GM18870 (cell line): ENCODE measurements around the gene RPL28.
A peak's percentile ranks its signal among the peaks of the same experiment; 100 is the strongest.

ENCODE experiments used
- ATAC-seq: cut with Tn5 transposase; IDR thresholded peaks from one replicate; pipeline ENCODE4 v1.9.1; 2021; ENCODE audit warnings: moderate library complexity; ENCODE audit not compliant: unreplicated experiment

The RPL28 gene

DNA sequence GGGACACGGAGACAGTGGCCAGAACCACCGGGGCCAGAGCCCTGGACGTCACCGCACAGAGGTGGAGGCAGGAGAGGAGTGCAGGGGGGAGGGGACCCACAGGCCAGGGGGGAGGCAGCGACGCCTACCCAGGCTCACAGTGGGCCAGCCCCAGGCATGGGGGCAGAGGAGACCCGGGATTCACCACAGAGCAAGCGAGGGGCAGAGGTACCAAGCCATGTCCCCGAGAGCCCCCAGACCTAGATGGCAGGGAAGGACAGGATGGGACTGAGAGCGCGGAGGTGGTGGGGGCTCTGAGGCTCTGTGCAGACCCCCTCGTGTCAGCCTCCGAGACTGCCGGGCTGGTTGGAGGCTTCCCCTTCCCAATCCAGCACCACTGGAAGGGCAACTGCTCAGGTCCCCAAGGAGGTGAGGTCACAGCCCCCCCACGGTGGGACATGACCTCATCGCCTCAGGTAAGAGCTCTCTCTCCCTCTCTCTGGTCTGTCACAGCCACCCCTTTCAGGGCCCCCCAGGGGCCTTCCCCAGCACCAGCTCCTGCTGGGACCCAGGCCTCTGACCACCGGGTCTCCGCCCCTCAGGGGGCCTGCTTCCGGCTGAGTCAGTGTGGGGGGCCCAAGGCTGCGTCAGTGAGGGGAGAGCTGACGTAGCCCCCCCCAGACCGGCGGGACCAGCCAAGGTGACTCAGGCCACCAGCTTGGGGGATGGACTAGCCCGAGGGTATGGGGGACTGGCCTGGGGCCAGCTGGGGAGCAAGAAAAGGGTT is 13.2 kb upstream of the RPL28 start:
- no peak for ATAC-seq

GRCh38 chr19:55373306-55373992 is 12.3 kb upstream of the RPL28 start:
- ATAC-seq: no peak

DNA sequence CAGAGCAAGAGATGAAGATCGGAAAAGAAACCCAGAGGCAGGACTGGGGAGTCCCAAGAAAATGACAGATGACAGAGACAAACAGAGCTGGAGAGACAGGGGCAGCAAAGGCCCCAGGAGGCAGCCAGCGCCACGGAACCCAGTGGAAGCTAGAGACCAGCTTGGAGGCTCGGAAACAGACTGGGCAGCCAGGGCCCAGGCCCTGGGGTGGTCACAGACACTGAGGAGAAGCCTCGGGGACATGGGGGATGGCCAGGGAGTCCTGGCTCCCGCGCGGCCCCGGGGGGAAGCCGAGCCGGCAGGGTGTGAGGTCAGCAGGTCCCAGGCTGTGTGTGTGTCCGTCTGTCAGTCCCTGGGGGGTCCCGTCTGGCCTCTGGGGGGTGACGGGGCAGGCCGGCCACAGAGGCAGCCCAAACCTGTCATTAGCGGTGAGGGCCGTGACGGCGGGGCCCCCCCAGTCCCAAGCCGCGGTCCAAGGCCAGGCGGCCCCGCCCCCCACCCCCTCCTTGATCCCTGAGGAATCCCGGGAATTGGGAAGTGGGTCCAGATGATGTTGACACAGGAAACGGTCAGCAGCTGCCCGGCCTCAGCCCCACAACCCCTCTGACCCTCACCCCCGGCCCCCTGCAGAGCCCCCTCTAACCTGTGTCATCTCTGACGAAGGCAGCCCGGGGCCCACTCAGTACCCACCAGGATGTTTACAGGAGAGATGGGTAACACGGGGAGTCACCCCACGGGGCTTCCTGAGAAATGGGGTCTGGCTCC is 11.6 kb upstream of the RPL28 start:
- no peak for ATAC-seq

GRCh38 chr19:55376241-55376933 is 9.3 kb upstream of the RPL28 start, which contains the start of gene TMEM190:
Gene TMEM190, plus strand, starts transcription at chr19:55376826. Its CDS starts 28 bp downstream, at chr19:55376854.
- ATAC-seq: no peak

- no peak for ATAC-seq
Measured at GRCh38 chr19:55377356-55378131, 8.2 kb upstream of the RPL28 start.

GRCh38 chr19:55379174-55379573 is 6.6 kb upstream of the RPL28 start:
- ATAC-seq: no peak

GRCh38 chr19:55382013-55382412 is 3.7 kb upstream of the RPL28 start:
- no peak for ATAC-seq

- ATAC-seq: no peak
Measured at GRCh38 chr19:55382522-55383054, 3.1 kb upstream of the RPL28 start.

- no peak for ATAC-seq
Measured at GRCh38 chr19:55383279-55384130, 2.2 kb upstream of the RPL28 start.

GRCh38 chr19:55384131-55384919 is 1.4 kb upstream of the RPL28 start, which contains the start of gene TMEM238:
Gene TMEM238, minus strand, starts transcription at chr19:55384292. Its CDS starts 33 bp downstream, at chr19:55384259.
- no peak for ATAC-seq

DNA sequence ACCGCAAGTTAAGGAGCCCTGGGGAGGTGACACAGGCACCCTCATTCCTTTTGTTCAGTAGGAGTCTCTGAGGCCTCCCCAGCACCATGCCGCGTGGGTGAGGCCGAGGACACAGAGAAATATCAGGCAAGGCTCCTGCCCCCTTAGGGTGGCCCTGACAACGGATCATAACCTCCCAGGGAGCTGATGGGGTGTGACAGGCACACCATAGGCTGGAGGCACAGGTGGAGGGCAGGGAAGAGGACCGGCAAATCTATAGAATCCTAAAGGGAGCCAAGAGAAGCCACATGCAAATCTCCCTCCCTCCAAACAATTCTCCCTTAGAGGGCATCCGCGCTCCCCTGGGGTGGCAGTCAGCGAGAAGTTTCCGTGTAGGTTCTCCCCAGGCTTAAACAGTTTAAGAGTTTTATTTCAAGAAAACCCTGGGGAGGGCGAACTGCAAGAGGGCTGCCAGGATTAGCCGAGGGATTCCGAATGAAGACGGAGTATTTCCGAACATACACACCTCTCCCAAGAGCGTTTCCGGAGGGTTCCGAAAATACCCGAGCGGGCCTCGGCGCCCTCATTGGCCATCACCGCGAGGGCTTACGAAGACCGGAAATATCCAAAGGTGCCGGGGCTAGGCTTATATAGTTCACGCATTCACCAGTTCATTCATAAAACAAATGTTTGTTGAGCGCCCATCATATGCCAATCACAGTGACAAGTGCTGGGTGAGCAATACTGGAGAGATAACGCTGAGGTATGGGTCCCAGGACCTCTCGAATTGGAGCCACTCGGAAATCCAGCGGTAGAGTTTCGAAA is 610 bp upstream of the RPL28 start:
- ATAC-seq: peak; percentile 64

GRCh38 chr19:55386493-55386971 is 800 bp downstream of the RPL28 start:
- no peak for ATAC-seq

DNA sequence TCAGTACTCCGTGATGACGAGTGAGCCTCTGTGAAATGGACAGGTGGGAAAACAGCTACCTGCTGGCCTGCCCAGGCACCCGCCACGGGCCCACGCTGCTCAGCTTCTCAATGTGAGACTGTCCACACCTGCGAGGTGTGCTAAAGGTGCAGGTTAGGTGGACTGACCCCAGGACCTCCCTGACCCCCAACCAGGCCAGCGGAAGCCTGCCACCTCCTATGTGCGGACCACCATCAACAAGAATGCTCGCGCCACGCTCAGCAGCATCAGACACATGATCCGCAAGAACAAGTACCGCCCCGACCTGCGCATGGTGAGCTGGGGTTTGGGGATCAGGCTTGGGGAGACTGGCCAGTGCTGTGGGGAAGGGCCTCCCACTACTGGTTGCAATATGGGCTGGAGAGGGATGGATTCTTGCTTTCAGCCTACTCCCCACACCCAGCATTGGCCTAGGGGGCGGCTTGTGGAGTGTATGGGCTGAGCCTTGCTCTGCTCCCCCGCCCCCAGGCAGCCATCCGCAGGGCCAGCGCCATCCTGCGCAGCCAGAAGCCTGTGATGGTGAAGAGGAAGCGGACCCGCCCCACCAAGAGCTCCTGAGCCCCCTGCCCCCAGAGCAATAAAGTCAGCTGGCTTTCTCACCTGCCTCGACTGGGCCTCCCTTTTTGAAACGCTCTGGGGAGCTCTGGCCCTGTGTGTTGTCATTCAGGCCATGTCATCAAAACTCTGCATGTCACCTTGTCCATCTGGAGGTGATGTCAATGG is 2.2 kb downstream of the RPL28 start:
- ATAC-seq: no peak

- ATAC-seq: no peak
Measured at GRCh38 chr19:55389386-55390317, 3.9 kb downstream of the RPL28 start.

GRCh38 chr19:55390461-55390880 is 4.7 kb downstream of the RPL28 start:
- no peak for ATAC-seq
